Osteocyte (in vitro differentiated cells): ENCODE results near the gene CHRNB4. TPM values are rescaled to one million over a fixed set of nuclear protein-coding genes. Genes with fewer than 3 reads are reported as not detected.
A peak's percentile ranks its signal among the peaks of the same experiment; 100 is the strongest.
"Not testable (repeated sequence)": the region's sequence is repeated elsewhere in the genome, so short reads cannot be mapped to it uniquely, and the experiment has no call there.

ENCODE experiments used
- DNase-seq: peaks from one replicate; pipeline ENCODE4 v3.0.0; 2021; ENCODE audit warnings: mixed read lengths; ENCODE audit not compliant: unreplicated experiment; ENCODE audit errors: extremely low spot score
- H3K27ac Mint-ChIP-seq: one replicate; pipeline ENCODE4 v1.8.0; 2021; ENCODE audit warnings: mild to moderate bottlenecking, mixed read lengths; ENCODE audit not compliant: unreplicated experiment
- H3K27me3 Mint-ChIP-seq: one replicate; pipeline ENCODE4 v1.8.0; 2021; ENCODE audit warnings: mixed read lengths; ENCODE audit not compliant: unreplicated experiment
- H3K36me3 Mint-ChIP-seq: one replicate; pipeline ENCODE4 v1.8.0; 2021; ENCODE audit warnings: mixed read lengths; ENCODE audit not compliant: unreplicated experiment
- H3K4me1 Mint-ChIP-seq: one replicate; pipeline ENCODE4 v1.8.0; 2021; ENCODE audit warnings: mixed read lengths; ENCODE audit not compliant: unreplicated experiment
- H3K4me3 Mint-ChIP-seq: one replicate; pipeline ENCODE4 v1.8.0; 2021; ENCODE audit warnings: mild to moderate bottlenecking, moderate library complexity, mixed read lengths; ENCODE audit not compliant: unreplicated experiment
- H3K9me3 Mint-ChIP-seq: one replicate; pipeline ENCODE4 v1.8.0; 2021; ENCODE audit warnings: mixed read lengths; ENCODE audit not compliant: unreplicated experiment
- CTCF ChIP-seq: fragments of 200-600 bp; sonication (generic); IDR thresholded peaks from 2 replicates; pipeline ENCODE4 v1.5.0; 2021; ENCODE audit warnings: antibody characterized with exemption, mild to moderate bottlenecking, moderate library complexity
- total RNA-seq: library from RNA; stranded (reverse); gene quantifications from 2 replicates; pipeline ENCODE4 v1.2.1, GENCODE V29; 2021

The CHRNB4 gene
- total RNA-seq, 1 donor from 2014 or later, result not detected

DNA sequence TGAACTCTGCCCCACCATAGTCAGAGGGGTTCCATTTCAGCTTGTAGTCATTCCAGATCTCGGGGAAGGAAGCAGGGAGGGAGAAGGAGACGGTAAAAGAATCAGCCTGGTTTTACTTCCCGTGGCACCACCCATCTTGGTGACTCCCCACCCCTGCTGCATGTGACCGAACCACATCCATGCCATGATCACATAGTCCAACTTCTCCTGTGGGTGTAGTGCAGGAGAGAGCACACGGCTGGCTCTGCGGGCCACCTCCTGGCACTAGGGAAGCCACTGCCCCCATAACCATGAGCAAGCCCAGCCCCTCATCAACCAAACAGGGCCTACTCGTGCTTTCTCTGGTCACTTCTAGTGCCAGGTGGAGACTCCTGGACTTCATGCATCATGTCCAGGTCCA lies 23.9 kb downstream of the CHRNB4 start:
- Mint-ChIP-seq H3K27me3 (peaks cover 38% of the 10 kb centered on the region), H3K4me3 (no peak overlapping the region), H3K9me3 (no peaks in the 10 kb centered on the region), H3K27ac (no peak overlapping the region), H3K4me1 (peaks cover 14% of the 10 kb centered on the region), H3K36me3 (no peaks in the 10 kb centered on the region)
- no peak for TF ChIP-seq CTCF
- DNase-seq, result peak; percentile 67

GRCh38 chr15:78616506-78616905 lies 24.5 kb downstream of the CHRNB4 start:
- no peaks in the 10 kb centered on the region for H3K36me3 Mint-ChIP-seq
- no peak for TF ChIP-seq CTCF
- no peak overlapping the region for H3K4me3 Mint-ChIP-seq
- H3K9me3 Mint-ChIP-seq, result no peaks in the 10 kb centered on the region
- H3K27ac Mint-ChIP-seq, result no peak overlapping the region
- peaks cover 33% of the 10 kb centered on the region for H3K27me3 Mint-ChIP-seq
- peaks cover 14% of the 10 kb centered on the region for H3K4me1 Mint-ChIP-seq
- DNase-seq, result peak; percentile 51

GRCh38 chr15:78615151-78615589 lies 25.8 kb downstream of the CHRNB4 start:
- H3K9me3 Mint-ChIP-seq, result no peaks in the 10 kb centered on the region
- H3K27ac Mint-ChIP-seq, result no peak overlapping the region
- TF ChIP-seq CTCF, result no peak
- no peaks in the 10 kb centered on the region for H3K36me3 Mint-ChIP-seq
- H3K27me3 Mint-ChIP-seq, result peaks cover 35% of the 10 kb centered on the region
- DNase-seq, result peak; percentile 72
- H3K4me1 Mint-ChIP-seq, result peaks cover 10% of the 10 kb centered on the region
- H3K4me3 Mint-ChIP-seq, result no peak overlapping the region

GRCh38 chr15:78614021-78614420 lies 27.0 kb downstream of the CHRNB4 start:
- H3K27me3 Mint-ChIP-seq, result peaks cover 31% of the 10 kb centered on the region
- H3K4me3 Mint-ChIP-seq, result no peak overlapping the region
- no peak overlapping the region for H3K27ac Mint-ChIP-seq
- H3K36me3 Mint-ChIP-seq, result no peaks in the 10 kb centered on the region
- TF ChIP-seq CTCF, result no peak
- DNase-seq, result no peak
- no peaks in the 10 kb centered on the region for H3K9me3 Mint-ChIP-seq
- peaks cover 8% of the 10 kb centered on the region for H3K4me1 Mint-ChIP-seq

- H3K36me3 Mint-ChIP-seq, H3K27ac Mint-ChIP-seq, DNase-seq, H3K4me1 Mint-ChIP-seq, H3K9me3 Mint-ChIP-seq, H3K4me3 Mint-ChIP-seq: not testable (repeated sequence)
- peaks cover 41% of the 10 kb centered on the region for H3K27me3 Mint-ChIP-seq
Measured at GRCh38 chr15:78609551-78609950, 31.5 kb downstream of the CHRNB4 start.

- TF ChIP-seq CTCF, result no peak
- Mint-ChIP-seq H3K4me3 (no peak overlapping the region), H3K9me3 (no peaks in the 10 kb centered on the region), H3K27me3 (peaks cover 37% of the 10 kb centered on the region), H3K27ac (no peak overlapping the region), H3K4me1 (no peaks in the 10 kb centered on the region), H3K36me3 (no peaks in the 10 kb centered on the region)
- peak; percentile 34 for DNase-seq
Measured at GRCh38 chr15:78605680-78606079, 35.3 kb downstream of the CHRNB4 start.
